K562 (cell line): ENCODE data around the gene PSMB10. TPM values are rescaled to one million over a fixed set of nuclear protein-coding genes. Genes with fewer than 3 reads are reported as not detected.

ENCODE experiments used
- ATAC-seq: fragments of 200-7000 bp; cut with Tn5 transposase; 3 replicates; pipeline ENCODE4 v1.9.1; 2020; ENCODE audit warnings: moderate library complexity
- BruUV-seq: library from RNA; stranded (reverse); fragments of 400-500 nt; replicated peaks from 2 replicates; lab custom pipeline; 2021; lab: Mats Ljungman, UMichigan
- CTCF ChIA-PET: fragments of 300-600 bp; formaldehyde crosslinking; extraction: SDS; loops from one replicate; lab custom pipeline; 2021; ENCODE audit warnings: low intra/inter-chr PET ratio; lab: Yijun Ruan, JAX
- POLR2A ChIA-PET: fragments of 300-600, 350-650 bp; sonication (Branson Sonifier 250); formaldehyde crosslinking; extraction: SDS; loops from one replicate; lab custom pipeline; 2021; ENCODE audit warnings: antibody characterized with exemption, inconsistent platforms; lab: Yijun Ruan, JAX
- DNase-seq, 4 experiments: peaks; one replicate each; pipeline versions ENCODE4 v3.0.0 to v3.0.0-alpha.2; 2011 to 2018; ENCODE audit warnings: low spot score in 3 of 4, mixed read lengths in 3 of 4; ENCODE audit errors: extremely low read depth in 1 of 4
- FAIRE-seq: peaks from 2 replicates; lab custom pipeline; 2011; peaks lifted over from hg19 to GRCh38; lab: Jason Lieb, UNC
- H2AFZ ChIP-seq: 2 replicates; pipeline ENCODE4 v1.6.0; 2011; ENCODE audit warnings: low read depth, low read length, control low read depth, inconsistent platforms
- H3K27ac ChIP-seq: fragments of 200-600 bp; 3 replicates; pipeline ENCODE4 v1.8.0; 2011; ENCODE audit warnings: low read depth, mild to moderate bottlenecking, control low read depth, inconsistent platforms, low read length, moderate library complexity, mixed read lengths; ENCODE audit errors: extremely low read depth
- H3K27me3 ChIP-seq, 2 experiments: fragments of 300-600 bp in 1 of 2; 2 replicates in 1 of 2; 3 replicates in 1 of 2; pipeline versions ENCODE4 v1.6.0 to v1.8.0; 2011; ENCODE audit warnings: inconsistent platforms in 2 of 2, low read length in 2 of 2, mild to moderate bottlenecking in 1 of 2, mixed read lengths in 1 of 2, moderate library complexity in 1 of 2; ENCODE audit not compliant: control insufficient read depth in 2 of 2, insufficient read depth in 2 of 2
- H3K36me3 ChIP-seq: fragments of 300-600 bp; 3 replicates; pipeline ENCODE4 v1.8.0; 2011; ENCODE audit warnings: mild to moderate bottlenecking, low read length, inconsistent platforms; ENCODE audit not compliant: control insufficient read depth, insufficient read depth
- H3K4me1 ChIP-seq, 2 experiments: fragments of 200-600 bp in 1 of 2; replicated peaks in 1 of 2; 2 replicates in 1 of 2; 3 replicates in 1 of 2; pipeline versions ENCODE4 v1.5.1 to v1.8.0; 2011; ENCODE audit warnings: inconsistent platforms in 2 of 2, low read length in 2 of 2, mild to moderate bottlenecking in 1 of 2, mixed read lengths in 1 of 2, moderate library complexity in 1 of 2; ENCODE audit not compliant: control insufficient read depth in 2 of 2, insufficient read depth in 2 of 2
- H3K4me2 ChIP-seq: 2 replicates; pipeline ENCODE4 v1.6.1; 2011; ENCODE audit warnings: low read length, control low read depth, inconsistent platforms, mixed read lengths; ENCODE audit not compliant: insufficient read depth
- H3K4me3 ChIP-seq: fragments of 200-600 bp; sonication (generic), shearing (Covaris generic); 2 replicates; pipeline ENCODE4 v1.5.1; 2016; ENCODE audit warnings: control low read depth, inconsistent platforms
- H3K79me2 ChIP-seq: fragments of 200-600 bp; 3 replicates; pipeline ENCODE4 v1.8.0; 2011; ENCODE audit warnings: low read length, inconsistent platforms; ENCODE audit not compliant: control insufficient read depth, insufficient read depth
- H3K9ac ChIP-seq, 2 experiments: 2 replicates each; pipeline versions ENCODE4 v1.6.0 to v1.6.1; 2011; ENCODE audit warnings: low read depth in 2 of 2, low read length in 2 of 2, control low read depth in 1 of 2, inconsistent platforms in 1 of 2, mild to moderate bottlenecking in 1 of 2, mixed read lengths in 1 of 2; ENCODE audit not compliant: insufficient read depth in 1 of 2
- H3K9me1 ChIP-seq: one replicate; pipeline ENCODE4 v1.6.0; 2011; ENCODE audit warnings: inconsistent platforms, mild to moderate bottlenecking, low read length, moderate library complexity; ENCODE audit not compliant: control insufficient read depth, insufficient read depth
- H3K9me3 ChIP-seq: replicated peaks from 2 replicates; pipeline ENCODE4 v1.5.1; 2011; ENCODE audit warnings: low read depth, low read length, inconsistent platforms; ENCODE audit not compliant: control insufficient read depth, insufficient read depth
- H4K20me1 ChIP-seq: replicated peaks from 2 replicates; pipeline ENCODE4 v1.6.1; 2011; ENCODE audit warnings: low read length, inconsistent platforms, mixed read lengths; ENCODE audit not compliant: control insufficient read depth, insufficient read depth
- BRD9 ChIP-seq: fragments of 450-650 bp; IDR thresholded peaks from 2 replicates; pipeline ENCODE4 v1.6.1; 2018; ENCODE audit warnings: low read depth; ENCODE audit not compliant: partially characterized antibody
- CBX1 ChIP-seq: sonication (generic); IDR thresholded peaks from 2 replicates; pipeline ENCODE4 v1.6.1; 2016; ENCODE audit warnings: antibody characterized with exemption, low read depth, mild to moderate bottlenecking
- MED1 ChIP-seq: sonication (generic); formaldehyde crosslinking; IDR thresholded peaks from 2 replicates; pipeline ENCODE4 v1.8.1; 2023; ENCODE audit warnings: missing genetic modification reagents, borderline replicate concordance
- NR3C1 ChIP-seq: sonication (generic); formaldehyde crosslinking; IDR thresholded peaks from 2 replicates; pipeline ENCODE4 v1.8.1; 2022; ENCODE audit warnings: missing genetic modification reagents
- NRF1 ChIP-seq, 2 experiments: fragments of 450-650 bp; IDR thresholded peaks in 1 of 2; conservative IDR thresholded peaks in 1 of 2; 2 replicates each; pipeline ENCODE4 v1.6.1; 2014; ENCODE audit warnings: mild to moderate bottlenecking in 2 of 2
- ZBTB7A ChIP-seq: IDR thresholded peaks from 2 replicates; pipeline ENCODE4 v1.6.1; 2011; ENCODE audit warnings: low read depth, mild to moderate bottlenecking, low read length, moderate library complexity, borderline replicate concordance; ENCODE audit not compliant: control insufficient read depth
- ZFP36 ChIP-seq: fragments of 150-350 bp; IDR thresholded peaks from 2 replicates; pipeline ENCODE4 v1.6.1; 2018; ENCODE audit warnings: low read length, low read depth; ENCODE audit not compliant: partially characterized antibody
- WGBS: fragments of 100-300 bp; shearing (Covaris generic); methylation state at CpG from one replicate; pipeline ENCODE4 v1.1.6; 2016; ENCODE audit warnings: low coverage, mixed read lengths; ENCODE audit not compliant: insufficient coverage; ENCODE audit errors: missing lambda C conversion rate; 5-methylcytosine and 5-hydroxymethylcytosine counted together
- in situ Hi-C: fragments of 300-500 bp; cut with MboI; formaldehyde crosslinking; loops from 4 replicates; pipeline ENCODE4 v1.15.0; 2018; ENCODE audit warnings: inconsistent platforms, mixed read lengths
- intact Hi-C: fragments of 100-400 bp; cut with micrococcal nuclease; formaldehyde crosslinking; loops from 2 replicates; pipeline ENCODE4 v1.14.2; 2022
- polyA plus RNA-seq, 8 experiments: library from polyadenylated mRNA; depleted of rRNA in 4 of 8; stranded (reverse) in 5 of 8; unstranded in 3 of 8; fragments of >200 nt; fragmentation: Nextera tagmentation in 2 of 8; fragmentation: Illumina TruSeq in 1 of 8; extraction: Ambion mirVana in 2 of 8; extraction: Trizol in 1 of 8; gene quantifications; 2 replicates each; pipeline versions ENCODE4 v1.2.1 to v1.2.3, GENCODE V29; 2011 to 2014; ENCODE audit warnings: inconsistent platforms in 1 of 8, missing spikeins in 1 of 8
- total RNA-seq, 7 experiments: library from RNA; depleted of rRNA in 6 of 7; stranded (reverse); fragments of >200 nt in 6 of 7; fragmentation: Illumina TruSeq in 2 of 7; extraction: Trizol in 2 of 7; gene quantifications; 2 replicates each; pipeline versions ENCODE4 v1.2.1 to v1.2.3, GENCODE V29; 2011 to 2021; ENCODE audit warnings: low replicate concordance in 1 of 7
- TF ChIP-seq, protein P1 (sequence below), 2 experiments: fragments of 450-650 bp; formaldehyde crosslinking in 1 of 2; IDR thresholded peaks; 2 replicates each; pipeline versions ENCODE4 v1.4.0 to v1.6.1; 2014 to 2020; ENCODE audit warnings: mild to moderate bottlenecking in 2 of 2, borderline replicate concordance in 1 of 2, low read depth in 1 of 2
- TF ChIP-seq, protein P2 (sequence below): sonication (generic); formaldehyde crosslinking; IDR thresholded peaks from 2 replicates; pipeline ENCODE4 v1.8.1; 2023; ENCODE audit warnings: mild to moderate bottlenecking, missing genetic modification reagents, moderate library complexity

The PSMB10 gene
- total and polyA plus RNA-seq, 9 of the 15 experiments (the other 6 are each of a cell fraction or from before 2014, with no cell fraction given), result 11.7 to 105 (median 51.0) TPM

DNA sequence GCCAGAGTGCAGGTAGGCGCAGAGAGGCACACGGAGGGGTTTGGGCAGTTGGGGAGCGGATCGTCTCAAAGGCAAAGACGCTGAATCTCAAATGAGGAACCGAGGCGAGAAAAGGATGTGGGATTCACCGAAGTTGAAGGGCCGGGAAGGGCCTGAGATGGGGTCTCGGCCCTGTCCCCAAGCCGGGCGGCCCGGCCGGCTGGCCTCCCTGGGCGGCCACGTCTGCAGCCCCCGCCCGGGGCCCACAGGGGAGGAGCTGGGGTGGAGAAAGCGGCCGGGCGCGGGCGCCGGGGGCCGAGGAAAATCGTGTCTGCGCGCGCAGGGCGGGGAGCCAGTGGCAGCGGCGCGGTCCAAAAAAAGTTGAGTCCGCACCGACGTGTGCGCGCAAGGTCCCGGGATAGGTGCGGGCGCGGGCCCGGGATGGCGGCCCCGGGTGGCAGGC, 31.3 kb upstream of the PSMB10 start:
- Histone ChIP-seq H3K4me2 (peak overlapping the region; percentile 98), H3K27ac (peak overlapping the region; percentile 94), H3K27me3 (no peaks in the 10 kb centered on the region), H3K4me3 (peak overlapping the region; percentile 84), H3K36me3 (peaks cover 23% of the 10 kb centered on the region; the same call in 2 of the 3 replicates), H3K9me1 (peaks cover 8% of the 10 kb centered on the region), H3K4me1 (peaks cover 23 to 49% of the 10 kb centered on the region in 2 experiments; a peak in 4 of 5 replicates), H4K20me1 (peaks cover 23% of the 10 kb centered on the region), H3K9ac (peak overlapping the region; percentile 94 to 97), H2AFZ (peak overlapping the region; percentile 97), H3K79me2 (peaks cover 28% of the 10 kb centered on the region), H3K9me3 (no peaks in the 10 kb centered on the region)
- POLR2A ChIA-PET, result interaction anchor here (1.0 to 1.2 kb wide), 2 partner anchors 8 to 74 kb away, joined by 5 read pairs; no protein-coding TSS in a partner anchor
- no TSS peak for BruUV-seq
- peak; percentile 64 to 84 (median 78) for DNase-seq
- in situ Hi-C loops (no loop called here), intact Hi-C loops (no loop called here)
- peak; percentile 67 for ATAC-seq
- CTCF ChIA-PET, result no interaction called here
- no peak for FAIRE-seq
- WGBS, result under 1% methylated on average over 23 of the region's 45 CpGs
- TF ChIP-seq BRD9 (no peak), MED1 (CRISPR knock-in tag) (0 out of 2 replicates have a peak, but pooled peaks have one; percentile 27), NR3C1 (CRISPR knock-in tag) (no peak), ZBTB7A (0 out of 2 replicates have a peak, but pooled peaks have one; percentile 44), CBX1 (no peak), ZFP36 (no peak), NRF1 (conservative IDR thresholded peaks at IDR 0.05 in 1 of 2, IDR thresholded peaks at IDR 0.05 in 1 of 2) (peak; percentile 81 to 82)
- TF ChIP-seq, protein P1, sequence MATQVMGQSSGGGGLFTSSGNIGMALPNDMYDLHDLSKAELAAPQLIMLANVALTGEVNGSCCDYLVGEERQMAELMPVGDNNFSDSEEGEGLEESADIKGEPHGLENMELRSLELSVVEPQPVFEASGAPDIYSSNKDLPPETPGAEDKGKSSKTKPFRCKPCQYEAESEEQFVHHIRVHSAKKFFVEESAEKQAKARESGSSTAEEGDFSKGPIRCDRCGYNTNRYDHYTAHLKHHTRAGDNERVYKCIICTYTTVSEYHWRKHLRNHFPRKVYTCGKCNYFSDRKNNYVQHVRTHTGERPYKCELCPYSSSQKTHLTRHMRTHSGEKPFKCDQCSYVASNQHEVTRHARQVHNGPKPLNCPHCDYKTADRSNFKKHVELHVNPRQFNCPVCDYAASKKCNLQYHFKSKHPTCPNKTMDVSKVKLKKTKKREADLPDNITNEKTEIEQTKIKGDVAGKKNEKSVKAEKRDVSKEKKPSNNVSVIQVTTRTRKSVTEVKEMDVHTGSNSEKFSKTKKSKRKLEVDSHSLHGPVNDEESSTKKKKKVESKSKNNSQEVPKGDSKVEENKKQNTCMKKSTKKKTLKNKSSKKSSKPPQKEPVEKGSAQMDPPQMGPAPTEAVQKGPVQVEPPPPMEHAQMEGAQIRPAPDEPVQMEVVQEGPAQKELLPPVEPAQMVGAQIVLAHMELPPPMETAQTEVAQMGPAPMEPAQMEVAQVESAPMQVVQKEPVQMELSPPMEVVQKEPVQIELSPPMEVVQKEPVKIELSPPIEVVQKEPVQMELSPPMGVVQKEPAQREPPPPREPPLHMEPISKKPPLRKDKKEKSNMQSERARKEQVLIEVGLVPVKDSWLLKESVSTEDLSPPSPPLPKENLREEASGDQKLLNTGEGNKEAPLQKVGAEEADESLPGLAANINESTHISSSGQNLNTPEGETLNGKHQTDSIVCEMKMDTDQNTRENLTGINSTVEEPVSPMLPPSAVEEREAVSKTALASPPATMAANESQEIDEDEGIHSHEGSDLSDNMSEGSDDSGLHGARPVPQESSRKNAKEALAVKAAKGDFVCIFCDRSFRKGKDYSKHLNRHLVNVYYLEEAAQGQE (IDR thresholded peaks at IDR 0.05; ENCODE audit: borderline replicate concordance), result no peak
- TF ChIP-seq, protein P1 (CRISPR knock-in tag; IDR thresholded peaks at IDR 0.05; ENCODE audit: low read depth), result peak; percentile 24; the same call in 1 of the 2 replicates
- TF ChIP-seq, protein P2, sequence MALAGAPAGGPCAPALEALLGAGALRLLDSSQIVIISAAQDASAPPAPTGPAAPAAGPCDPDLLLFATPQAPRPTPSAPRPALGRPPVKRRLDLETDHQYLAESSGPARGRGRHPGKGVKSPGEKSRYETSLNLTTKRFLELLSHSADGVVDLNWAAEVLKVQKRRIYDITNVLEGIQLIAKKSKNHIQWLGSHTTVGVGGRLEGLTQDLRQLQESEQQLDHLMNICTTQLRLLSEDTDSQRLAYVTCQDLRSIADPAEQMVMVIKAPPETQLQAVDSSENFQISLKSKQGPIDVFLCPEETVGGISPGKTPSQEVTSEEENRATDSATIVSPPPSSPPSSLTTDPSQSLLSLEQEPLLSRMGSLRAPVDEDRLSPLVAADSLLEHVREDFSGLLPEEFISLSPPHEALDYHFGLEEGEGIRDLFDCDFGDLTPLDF (CRISPR knock-in tag), result 0 out of 2 replicates have a peak, but pooled peaks have one; percentile 29
